GM19395 (cell line): ENCODE data around the gene PSTPIP2.
A peak's percentile ranks its signal among the peaks of the same experiment; 100 is the strongest.
"Not testable (repeated sequence)": the region's sequence is repeated elsewhere in the genome, so short reads cannot be mapped to it uniquely, and the experiment has no call there.

ENCODE experiments used
- ATAC-seq: cut with Tn5 transposase; IDR thresholded peaks from one replicate; pipeline ENCODE4 v1.9.1; 2021; ENCODE audit warnings: mild to moderate bottlenecking, moderate library complexity; ENCODE audit not compliant: unreplicated experiment

The PSTPIP2 gene, protein sequence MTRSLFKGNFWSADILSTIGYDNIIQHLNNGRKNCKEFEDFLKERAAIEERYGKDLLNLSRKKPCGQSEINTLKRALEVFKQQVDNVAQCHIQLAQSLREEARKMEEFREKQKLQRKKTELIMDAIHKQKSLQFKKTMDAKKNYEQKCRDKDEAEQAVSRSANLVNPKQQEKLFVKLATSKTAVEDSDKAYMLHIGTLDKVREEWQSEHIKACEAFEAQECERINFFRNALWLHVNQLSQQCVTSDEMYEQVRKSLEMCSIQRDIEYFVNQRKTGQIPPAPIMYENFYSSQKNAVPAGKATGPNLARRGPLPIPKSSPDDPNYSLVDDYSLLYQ

DNA sequence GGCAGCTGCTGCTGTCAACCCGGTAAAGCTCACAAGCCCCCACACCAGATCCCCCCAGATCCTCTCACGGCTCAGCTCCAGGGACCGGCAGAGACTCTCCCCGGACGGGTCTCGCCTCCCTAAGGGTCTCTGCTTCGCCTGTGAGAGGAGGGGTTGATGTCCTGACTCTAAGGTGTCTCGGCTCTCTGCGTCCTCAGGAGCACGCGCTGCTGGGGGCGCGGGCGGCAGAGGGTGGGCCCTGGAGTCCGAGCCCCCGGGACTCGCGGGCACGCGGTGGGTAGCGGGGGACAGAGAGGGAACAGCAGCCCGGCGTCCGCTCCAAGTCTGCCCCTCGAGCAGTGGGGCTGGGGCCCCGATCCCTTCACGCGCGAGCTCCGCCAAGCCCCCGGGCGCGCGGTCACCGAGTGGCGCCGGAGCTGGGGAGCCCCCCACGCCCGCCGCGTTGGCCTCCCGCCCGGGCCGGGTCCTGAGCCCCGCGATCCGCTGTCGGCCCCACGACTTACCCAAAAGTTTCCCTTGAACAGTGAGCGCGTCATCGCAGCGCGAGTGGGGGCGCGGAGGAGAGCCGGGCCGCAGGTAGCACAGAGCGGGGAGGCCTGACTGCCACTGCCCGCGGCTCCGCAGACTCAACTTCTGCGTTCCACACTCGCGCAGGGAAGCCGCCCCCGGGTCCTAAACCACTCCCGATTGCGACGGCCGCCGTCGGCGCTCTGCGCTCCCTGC is at the start of gene PSTPIP2:
PSTPIP2 (minus strand) TSS at position 608 of the 723 bp plus-strand sequence; CDS start at position 536, 72 bp downstream.
- peak; percentile 66 for ATAC-seq

DNA sequence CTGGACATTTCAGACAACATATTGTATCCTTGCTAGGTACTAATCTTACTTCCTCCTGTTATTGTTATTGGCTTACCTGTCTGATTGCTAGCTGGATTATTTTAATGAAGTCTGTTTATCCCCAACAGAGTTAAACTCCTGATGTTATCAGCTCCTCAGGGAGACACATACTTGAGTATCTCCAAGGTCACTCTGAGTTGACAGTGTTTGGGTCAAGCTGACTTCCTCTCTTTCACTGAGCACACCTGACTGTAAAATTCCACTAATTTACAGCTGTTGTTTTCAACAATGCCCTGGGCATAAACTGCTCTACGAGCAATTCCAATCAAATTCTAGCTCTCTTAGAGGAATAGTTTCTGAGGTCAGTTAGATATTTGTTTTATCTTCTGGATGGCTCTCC is 41.7 kb upstream of the PSTPIP2 start:
- ATAC-seq, result no peak

DNA sequence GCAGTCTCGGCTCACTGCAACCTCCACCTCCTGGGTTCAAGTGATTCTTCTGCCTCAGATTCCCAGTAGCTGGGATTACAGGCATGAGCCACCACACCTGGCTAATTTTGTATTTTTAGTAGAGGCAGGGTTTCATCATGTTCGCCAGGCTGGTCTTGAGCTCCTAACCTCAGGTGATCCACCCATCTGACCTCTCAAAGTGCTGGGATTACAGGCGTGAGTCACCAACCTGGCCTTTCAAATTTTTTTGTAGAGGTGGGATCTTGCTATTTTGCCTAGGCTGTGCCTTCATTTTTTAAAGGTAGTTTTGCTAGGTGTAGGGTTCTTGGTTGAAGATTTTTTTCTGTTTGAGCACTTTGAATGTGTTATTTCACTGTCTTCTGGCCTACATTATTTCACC is 38.3 kb upstream of the PSTPIP2 start:
- ATAC-seq, result no peak

DNA sequence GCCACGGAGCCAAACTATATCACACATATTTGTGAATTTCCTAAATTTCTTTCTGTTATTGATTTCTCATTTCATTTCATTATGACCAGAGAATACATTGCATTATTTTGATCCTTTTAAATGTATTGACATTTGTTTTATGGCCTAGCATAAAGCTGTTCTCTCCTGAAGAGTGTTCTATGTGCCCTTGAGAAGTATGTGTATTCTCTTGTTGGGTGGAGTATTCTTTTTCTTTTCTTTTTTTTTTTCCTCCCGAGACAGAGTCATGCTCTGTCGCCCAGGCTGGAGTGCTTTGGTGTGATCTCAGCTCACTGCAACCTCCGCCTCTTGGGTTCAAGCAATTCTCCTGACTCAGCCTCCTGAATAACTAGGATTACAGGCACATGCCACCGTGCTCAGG is 37.3 kb upstream of the PSTPIP2 start:
- no peak for ATAC-seq

DNA sequence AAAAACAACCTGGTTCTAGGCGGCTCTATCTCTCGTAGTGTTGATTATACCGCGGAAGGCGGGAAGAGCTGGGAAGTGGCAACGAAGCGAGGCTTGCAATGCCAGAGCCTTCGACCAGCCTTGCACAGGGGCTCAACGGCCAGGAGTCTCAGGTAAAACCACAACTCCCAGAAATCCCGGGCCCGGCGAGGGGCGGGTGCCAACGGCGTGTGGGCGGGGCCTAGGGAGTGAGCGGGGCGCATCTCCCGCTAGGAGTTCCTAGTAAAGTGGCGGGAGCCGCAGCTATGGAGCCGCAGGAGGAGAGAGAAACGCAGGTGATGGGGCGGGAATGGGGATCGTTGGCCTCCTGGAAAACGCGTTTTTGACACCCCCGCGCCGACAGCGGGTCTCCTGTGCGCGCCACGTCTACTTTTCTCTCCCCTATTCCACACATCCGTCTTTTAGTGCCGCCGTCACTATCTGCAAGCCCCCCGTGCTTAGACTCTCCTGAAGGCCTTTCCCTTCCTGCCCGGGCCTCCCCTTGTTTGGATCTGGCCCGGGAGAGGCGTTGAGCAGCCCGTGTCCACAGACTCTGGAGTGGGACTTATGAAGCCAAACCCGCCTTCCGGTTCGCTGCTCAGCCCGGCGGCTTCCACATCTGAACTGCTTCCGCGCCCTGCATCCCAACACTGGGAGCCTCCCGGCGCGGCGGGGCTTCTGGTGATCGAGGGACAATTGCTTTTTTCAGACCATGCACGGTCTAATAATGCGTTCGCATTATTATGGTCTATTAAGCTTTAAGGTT is 32.3 kb upstream of the PSTPIP2 start, which contains the start of gene HAUS1:
HAUS1 (plus strand) TSS at position 258 of the 784 bp plus-strand sequence; CDS start at position 285, 27 bp downstream.
- ATAC-seq, result peak; percentile 92

DNA sequence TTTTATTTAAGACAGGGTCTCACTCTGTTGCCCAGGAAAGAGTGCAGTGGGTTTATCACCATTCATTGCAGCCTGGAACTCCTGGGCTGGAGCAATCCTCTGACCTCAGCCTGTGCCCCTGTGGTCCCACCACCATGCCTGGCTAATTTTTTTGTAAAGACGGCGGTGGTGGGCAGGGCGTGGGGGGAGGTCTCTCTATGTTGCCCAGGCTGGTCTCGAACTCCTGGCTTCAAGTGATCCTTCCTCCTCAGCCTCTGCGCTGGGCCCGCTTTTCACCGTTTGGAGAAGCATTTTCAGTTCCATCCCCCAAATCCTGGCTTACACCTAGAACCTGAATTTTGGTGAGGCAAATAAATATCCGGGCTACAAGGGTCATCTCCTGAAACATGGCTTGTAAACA is 27.4 kb upstream of the PSTPIP2 start:
- ATAC-seq, result no peak

DNA sequence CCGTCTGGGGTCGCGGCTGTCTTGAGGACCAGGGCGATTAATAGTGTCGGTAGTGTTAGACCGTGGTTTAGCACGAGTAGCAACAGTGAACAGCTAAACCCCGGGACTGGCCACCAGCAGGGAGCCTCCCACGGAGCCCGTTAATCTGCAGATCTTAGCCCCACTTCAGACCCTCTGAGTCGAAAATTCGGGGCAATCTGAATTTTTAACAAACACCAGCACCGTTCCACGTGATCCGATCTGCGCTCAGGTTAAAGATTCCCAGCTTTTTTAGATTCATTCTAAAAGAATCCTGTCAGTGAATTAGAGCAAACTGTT is 26.5 kb upstream of the PSTPIP2 start:
- no peak for ATAC-seq

DNA sequence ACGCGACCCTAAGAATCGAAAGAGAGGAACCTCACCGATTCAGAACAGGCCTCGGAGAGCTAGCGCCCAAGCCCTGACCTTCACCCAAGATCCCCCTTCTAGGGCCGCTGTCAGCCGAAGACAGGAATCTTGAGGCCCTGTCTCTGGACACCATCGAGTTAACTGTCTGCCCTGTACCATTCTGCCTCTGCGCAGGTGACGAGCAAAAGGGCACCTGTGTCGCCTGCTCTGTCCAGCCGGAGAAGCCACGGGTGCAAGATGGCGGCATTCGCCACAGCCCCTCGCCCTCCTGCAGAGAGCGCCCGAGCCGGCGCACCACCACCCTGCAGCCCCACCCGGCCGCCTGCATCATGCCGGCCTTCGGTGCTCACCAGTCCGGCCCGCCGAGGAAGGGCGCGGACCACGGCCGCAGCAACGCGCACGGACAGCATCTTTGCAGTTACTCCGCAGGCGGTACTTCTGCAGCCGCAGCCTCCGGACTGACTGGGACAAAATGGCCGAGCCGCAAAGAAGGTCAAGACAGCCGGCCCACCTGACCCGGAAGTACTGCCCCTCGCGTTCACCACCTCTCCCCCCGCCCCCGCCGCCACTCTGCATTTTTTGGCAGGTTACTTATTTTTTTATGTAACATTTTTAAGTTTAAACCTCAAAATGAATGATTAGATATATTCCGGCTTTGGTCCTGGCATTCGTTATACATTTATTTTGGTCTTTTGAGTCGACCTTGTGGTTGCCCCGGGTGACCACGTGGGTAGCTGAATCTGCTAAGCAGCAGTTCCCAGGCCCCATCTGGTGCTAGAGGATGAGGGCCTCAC is 25.9 kb upstream of the PSTPIP2 start, which contains the start of gene ATP5F1A:
ATP5F1A (minus strand) TSS at position 496 of the 815 bp plus-strand sequence; CDS start at position 431, 65 bp downstream.
- ATAC-seq, result peak; percentile 85

DNA sequence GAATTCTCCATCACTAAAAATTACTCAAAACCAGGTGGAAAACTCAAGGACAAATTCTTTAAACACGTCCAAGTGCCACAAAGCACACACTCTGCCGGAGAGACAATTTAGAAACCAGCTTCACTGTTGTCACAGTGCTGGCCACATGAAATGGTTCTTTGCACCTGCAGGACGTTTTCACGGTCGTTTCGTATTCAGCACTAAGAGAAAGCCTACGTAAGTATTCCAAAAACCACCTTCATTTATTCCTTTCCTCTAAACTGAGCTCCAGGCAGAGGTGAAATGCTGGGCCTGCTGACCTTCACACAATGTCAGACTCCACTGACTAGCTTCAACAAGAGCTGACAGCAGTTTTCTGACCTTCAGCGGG is 25.4 kb upstream of the PSTPIP2 start:
- peak; percentile 24 for ATAC-seq

DNA sequence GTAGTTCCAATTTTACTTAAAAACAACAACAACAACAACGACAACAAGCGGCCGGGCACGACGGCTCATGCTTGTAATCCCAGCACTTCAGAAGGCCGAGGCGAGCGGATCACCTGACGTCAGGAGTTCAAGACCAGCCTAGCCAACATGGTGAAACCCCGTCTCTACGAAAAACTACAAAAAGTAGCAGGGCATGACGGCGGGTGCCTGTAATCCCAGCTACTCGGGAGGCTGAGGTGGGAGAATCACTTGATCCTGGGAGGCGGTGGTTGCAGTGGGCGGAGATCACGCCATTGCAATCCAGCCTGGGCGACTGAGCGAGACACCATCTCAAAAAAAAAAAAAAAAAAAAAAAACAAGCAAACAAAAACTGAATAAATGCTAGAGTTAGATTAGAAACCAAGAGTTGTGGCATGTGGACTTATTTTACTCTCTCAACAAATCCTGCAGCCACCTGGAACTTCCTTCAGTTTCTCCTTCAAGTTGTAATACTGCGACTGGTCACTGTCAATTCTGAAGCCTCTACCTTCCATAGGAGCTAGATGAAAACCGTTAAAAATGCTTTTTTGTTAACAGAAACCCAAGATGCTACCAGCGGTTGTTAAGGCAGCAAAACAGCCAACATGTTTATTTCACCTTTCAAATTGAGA is 24.7 kb upstream of the PSTPIP2 start:
- ATAC-seq, result no peak

DNA sequence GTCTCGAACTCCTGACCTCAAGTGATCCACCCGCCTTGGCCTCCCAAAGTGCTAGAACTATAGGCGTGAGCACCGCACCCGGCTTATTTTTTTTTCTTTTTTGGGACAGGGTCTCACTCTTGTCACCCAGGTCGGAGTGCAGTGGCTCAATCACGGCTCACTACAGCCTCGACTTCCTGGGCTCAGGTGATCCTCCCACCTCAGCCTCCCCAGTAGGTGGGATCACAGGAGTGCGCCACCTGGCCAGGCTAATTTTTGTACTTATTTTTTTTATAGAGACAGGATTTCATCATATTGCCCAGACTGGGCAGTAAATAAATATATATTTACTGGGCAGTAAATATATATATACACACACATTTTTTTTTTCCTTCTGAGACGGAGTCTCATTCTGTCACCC is 23.5 kb upstream of the PSTPIP2 start:
- no peak for ATAC-seq

DNA sequence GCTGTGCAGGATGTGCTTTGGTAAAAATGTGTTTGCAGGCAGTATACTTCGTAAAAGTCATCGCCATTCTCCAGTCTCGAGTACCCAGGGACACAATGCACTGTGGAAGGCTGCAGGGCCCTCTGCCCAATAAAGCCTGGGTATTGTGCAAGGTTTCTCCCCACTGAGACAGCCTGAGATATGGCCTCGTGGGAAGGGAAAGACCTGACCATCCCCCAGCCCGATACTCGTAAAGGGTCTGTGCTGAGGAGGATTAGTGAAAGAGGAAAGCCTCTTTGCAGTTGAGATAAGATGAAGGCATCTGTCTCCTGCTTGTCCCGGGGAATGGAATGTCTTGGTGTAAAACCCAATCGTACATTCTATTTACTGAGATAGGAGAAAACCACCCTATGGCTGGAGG is 16.4 kb upstream of the PSTPIP2 start:
- not testable (repeated sequence) for ATAC-seq

DNA sequence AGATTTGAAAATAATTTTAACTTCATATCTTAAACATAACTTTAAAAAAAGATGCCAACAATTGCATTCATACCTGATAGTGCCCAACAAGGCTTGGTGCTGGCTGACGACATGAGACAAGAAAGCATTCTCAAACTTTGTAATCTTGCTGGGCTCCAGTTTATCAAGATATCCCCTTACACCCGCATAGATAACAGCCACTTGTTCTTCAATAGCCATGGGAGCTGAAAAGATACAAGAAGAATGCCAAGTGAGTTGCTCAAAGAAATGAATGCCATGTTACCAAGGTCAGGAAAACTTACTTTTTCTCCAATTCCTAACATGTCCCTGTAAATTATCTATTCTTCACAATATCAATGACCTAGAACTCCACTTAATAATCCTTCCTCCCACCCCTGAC is 12.4 kb upstream of the PSTPIP2 start:
- ATAC-seq, result no peak

DNA sequence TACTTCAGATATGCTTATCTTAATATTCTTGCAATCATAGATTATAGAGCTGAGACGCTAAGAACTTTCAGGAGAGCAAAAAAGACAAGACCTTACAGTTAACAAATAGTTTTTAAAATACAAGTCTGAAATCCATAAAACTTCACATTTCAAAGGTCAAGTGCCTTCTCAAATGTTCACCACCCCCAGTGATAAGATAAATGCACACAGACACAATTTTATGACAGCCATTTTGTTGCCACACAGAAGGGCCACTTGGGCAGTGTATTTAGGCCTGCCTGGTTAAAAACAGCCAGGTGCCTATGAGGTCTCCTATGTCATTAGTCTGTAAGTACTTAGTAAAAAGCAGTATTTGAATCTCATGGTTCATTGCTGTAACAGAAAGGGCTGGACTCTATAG is 8.1 kb upstream of the PSTPIP2 start:
- no peak for ATAC-seq

DNA sequence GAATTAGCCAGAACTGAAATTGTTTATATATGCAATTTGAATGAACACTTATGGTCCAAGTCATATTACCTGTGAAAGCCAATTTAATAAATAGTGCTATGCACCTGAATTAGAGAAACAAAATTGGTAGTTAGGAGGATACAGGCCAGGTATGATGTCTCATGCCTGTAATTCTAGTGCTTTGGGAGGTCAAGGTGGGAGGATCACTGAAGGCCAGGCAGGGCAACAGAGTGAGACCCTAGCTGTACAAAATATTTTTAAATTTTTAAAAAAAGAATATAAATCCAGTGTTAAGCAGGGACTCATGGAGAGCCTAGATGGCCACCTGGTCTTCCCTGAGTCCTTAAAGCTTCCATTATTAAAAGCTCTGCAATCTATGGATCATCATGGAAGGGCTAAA is 7.3 kb upstream of the PSTPIP2 start:
- ATAC-seq, result no peak

DNA sequence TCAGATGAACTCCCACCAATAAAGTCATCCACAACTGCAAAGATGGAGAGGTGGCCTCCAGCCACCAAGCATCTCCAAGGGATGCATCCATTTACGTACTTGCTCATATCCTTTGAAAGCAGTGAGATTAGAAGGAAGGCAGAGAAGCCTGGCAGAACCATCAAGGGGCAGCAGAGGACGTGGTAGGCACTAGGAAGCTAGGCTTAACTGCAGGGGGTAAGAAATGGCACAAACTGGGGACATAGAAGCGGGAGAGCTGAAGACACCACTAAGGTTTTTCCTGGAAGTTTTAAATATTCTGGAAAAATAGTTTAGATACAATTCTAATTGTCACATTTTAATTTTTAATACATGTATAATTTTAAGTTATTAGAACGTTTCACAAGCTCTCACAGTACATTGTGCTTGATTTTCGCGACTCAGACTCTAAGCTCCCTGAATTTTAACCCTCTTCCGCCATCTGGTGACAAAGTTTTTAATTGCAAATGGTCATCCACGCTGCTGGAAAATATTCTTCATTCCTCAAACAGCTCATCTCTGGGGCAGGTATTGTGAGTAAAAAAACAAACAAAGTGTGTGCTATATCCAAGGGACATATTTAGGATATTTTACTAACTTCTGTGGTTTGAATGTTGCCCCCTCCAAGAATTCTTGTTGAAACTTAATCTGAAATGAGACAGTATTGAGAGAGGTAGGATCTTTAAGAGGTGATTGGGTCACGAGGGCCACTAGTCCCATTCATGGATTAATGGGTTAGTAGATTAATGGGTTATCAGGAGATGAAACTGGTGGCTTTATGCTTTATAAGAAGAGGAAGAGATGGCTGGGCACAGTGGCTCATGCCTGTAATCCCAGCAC is 1.6 kb upstream of the PSTPIP2 start:
- no peak for ATAC-seq

DNA sequence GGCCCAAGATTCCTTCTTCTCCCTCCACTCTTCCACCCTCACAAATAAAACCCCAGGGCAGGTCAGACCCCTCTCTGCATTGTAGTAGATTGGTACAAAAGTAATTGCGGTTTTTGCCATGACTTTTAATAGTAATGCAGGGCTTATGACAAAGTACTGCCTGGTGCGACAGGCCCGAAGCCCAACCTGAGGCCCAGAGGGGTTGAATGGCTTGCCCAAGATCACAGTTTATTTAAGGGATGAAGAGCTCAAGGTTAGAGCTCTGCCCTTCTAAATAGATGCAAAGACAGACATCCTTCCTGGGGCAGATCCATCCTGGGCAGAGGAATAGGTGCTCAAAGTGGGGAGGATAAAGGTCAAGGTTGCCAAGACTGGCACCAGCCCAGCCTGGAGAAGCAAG is 899 bp upstream of the PSTPIP2 start:
- ATAC-seq, result no peak

DNA sequence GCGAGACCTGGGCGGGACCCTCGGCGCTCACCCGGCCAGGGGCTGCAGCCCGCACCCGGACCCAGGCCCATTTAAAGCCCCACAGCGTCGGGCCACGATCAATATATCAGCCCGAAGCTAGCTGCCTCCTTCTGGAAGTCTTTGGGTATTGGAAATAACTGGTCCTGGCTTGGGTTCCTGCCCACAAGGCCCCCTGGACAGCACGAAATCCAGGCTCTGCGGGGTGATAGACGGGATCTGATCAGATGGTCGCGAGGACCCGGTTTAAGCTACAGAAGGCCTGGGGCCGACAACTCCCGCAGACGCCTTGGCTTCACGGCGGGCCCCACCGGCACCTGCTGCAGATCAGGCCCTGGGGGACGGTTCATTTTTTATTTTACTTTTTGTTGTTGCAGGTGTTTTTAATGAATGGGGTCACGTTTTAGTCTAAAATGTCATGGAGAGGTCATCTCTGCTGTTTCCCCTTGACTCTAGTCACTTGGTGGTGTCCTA is 362 bp upstream of the PSTPIP2 start:
- ATAC-seq, result no peak
